NT2/D1 (cell line): ENCODE results near the gene EIF4EBP3.

Source experiments
- SUZ12 ChIP-seq: IDR thresholded peaks from 2 replicates; pipeline ENCODE4 v1.6.1; 2011; ENCODE audit not compliant: insufficient read length, insufficient read depth; ENCODE audit errors: extremely low read depth
- YY1 ChIP-seq: IDR thresholded peaks from 2 replicates; pipeline ENCODE4 v1.6.1; 2011; ENCODE audit not compliant: insufficient read length, insufficient read depth
- ZNF274 ChIP-seq: IDR thresholded peaks from 2 replicates; pipeline ENCODE4 v1.6.1; 2011; ENCODE audit warnings: mild to moderate bottlenecking, low read depth, low read length

DNA sequence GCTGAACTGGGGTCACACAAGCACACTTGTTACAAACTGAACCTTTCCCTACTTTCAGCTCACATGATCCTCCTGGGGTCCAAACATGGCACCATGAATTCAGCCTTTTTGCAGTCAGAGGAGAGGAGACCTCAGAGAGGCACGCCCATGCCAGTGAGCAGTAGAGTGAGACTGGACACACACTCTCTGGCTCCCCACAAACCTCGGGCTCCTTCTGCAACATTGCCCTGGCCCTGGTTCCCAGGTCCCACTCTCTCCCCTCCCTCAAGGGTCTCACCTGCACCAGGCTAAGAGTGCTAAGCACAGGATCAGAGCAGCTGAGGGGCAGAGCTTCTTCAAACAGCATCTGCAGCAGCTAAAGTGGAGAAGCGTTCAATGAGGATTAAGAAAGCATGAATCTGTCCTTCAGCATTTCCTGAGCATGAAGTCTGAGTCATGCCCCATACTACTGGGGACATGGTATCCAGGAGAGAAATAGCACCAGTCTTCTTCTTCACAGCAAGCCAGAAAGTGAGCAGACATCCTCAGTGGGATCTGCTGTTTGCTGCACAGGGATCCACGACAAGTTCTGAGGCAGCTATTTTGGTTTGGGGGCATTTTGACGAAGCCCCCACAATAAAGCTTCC, 44.4 kb downstream of the EIF4EBP3 start:
- TF ChIP-seq YY1 (no peak), SUZ12 (no peak), ZNF274 (no peak)
